PC-9 (cell line): ENCODE measurements around the gene UBL4B. TPM values are rescaled to one million over a fixed set of nuclear protein-coding genes. Genes with fewer than 3 reads are reported as not detected.

Experiments
- BruUV-seq: library from RNA; stranded (reverse); fragments of 400-500 nt; replicated peaks from 2 replicates; lab custom pipeline; 2021; lab: Mats Ljungman, UMichigan
- CTCF ChIA-PET: fragments of 300-600 bp; sonication (Branson Sonifier 250); formaldehyde crosslinking; loops from one replicate; lab custom pipeline; 2022; ENCODE audit warnings: antibody characterized with exemption; lab: Charles Lee
- POLR2A ChIA-PET: fragments of 300-600 bp; sonication (Branson Sonifier 250); formaldehyde crosslinking; loops from one replicate; lab custom pipeline; 2022; ENCODE audit warnings: antibody characterized with exemption; ENCODE audit not compliant: unreplicated experiment; lab: Charles Lee
- DNase-seq, 2 experiments: peaks; one replicate each; pipeline versions ENCODE4 v3.0.0 to v3.0.0-alpha.2; 2015 to 2022; ENCODE audit warnings: mixed read lengths in 1 of 2
- H2AFZ ChIP-seq: fragments of 200-600 bp; sonication (generic); 2 replicates; pipeline ENCODE4 v1.8.1; 2017; ENCODE audit warnings: antibody characterized with exemption
- H3F3A ChIP-seq: fragments of 200-600 bp; sonication (generic); 2 replicates; pipeline ENCODE4 v1.8.1; 2017; ENCODE audit warnings: antibody characterized with exemption, mild to moderate bottlenecking, low read depth; ENCODE audit not compliant: insufficient read depth
- H3K27ac ChIP-seq: fragments of 200-600 bp; sonication (generic); 2 replicates; pipeline ENCODE4 v1.6.1; 2016; ENCODE audit warnings: mixed run types
- H3K27me3 ChIP-seq: fragments of 200-600 bp; sonication (generic); 2 replicates; pipeline ENCODE4 v1.6.1; 2016; ENCODE audit warnings: low read depth, mixed run types; ENCODE audit not compliant: insufficient read depth
- H3K36me3 ChIP-seq: fragments of 200-600 bp; sonication (generic); 2 replicates; pipeline ENCODE4 v1.6.1; 2016; ENCODE audit warnings: low read depth, mixed run types
- H3K4me1 ChIP-seq: fragments of 200-600 bp; sonication (generic); replicated peaks from 2 replicates; pipeline ENCODE4 v1.6.1; 2016; ENCODE audit warnings: mixed run types; ENCODE audit not compliant: insufficient read depth
- H3K4me2 ChIP-seq: fragments of 200-600 bp; sonication (generic); 2 replicates; pipeline ENCODE4 v1.6.1; 2017; ENCODE audit warnings: mixed run types
- H3K4me3 ChIP-seq: fragments of 200-600 bp; sonication (generic); 2 replicates; pipeline ENCODE4 v1.6.1; 2016; ENCODE audit warnings: mixed run types
- H3K79me2 ChIP-seq: fragments of 200-600 bp; sonication (generic); 2 replicates; pipeline ENCODE4 v1.6.1; 2017; ENCODE audit warnings: low read depth, mixed run types
- H3K9me2 ChIP-seq: fragments of 200-600 bp; sonication (generic); 2 replicates; pipeline ENCODE4 v1.8.1; 2017; ENCODE audit warnings: mild to moderate bottlenecking; ENCODE audit not compliant: insufficient read depth
- H3K9me3 ChIP-seq: fragments of 200-600 bp; sonication (generic); 2 replicates; pipeline ENCODE4 v1.8.1; 2016; ENCODE audit warnings: low read depth; ENCODE audit not compliant: insufficient read depth
- H4K20me1 ChIP-seq: fragments of 200-600 bp; sonication (generic); 2 replicates; pipeline ENCODE4 v1.8.1; 2017; ENCODE audit not compliant: insufficient read depth
- CTCF ChIP-seq: fragments of 200-600 bp; sonication (generic); conservative IDR thresholded peaks from 2 replicates; pipeline ENCODE4 v1.6.1; 2017; ENCODE audit warnings: mixed run types, antibody characterized with exemption, mild to moderate bottlenecking, moderate library complexity
- EZH2 ChIP-seq: fragments of 200-600 bp; sonication (generic); IDR thresholded peaks from 2 replicates; pipeline ENCODE4 v1.8.0; 2017; ENCODE audit warnings: antibody characterized with exemption, low read depth
- intact Hi-C: fragments of 100-400 bp; cut with micrococcal nuclease; formaldehyde crosslinking; loops from one replicate; pipeline ENCODE4 v1.10.0; 2022; ENCODE audit not compliant: unreplicated experiment
- total RNA-seq: library from RNA; stranded (reverse); gene quantifications from 2 replicates; pipeline ENCODE4 v1.2.3, GENCODE V29; 2021

The UBL4B gene
- total RNA-seq, 1 experiment from 2014 or later: 0.24 TPM

GRCh38 chr1:110130113-110130591, 17.9 kb downstream of the UBL4B start:
- ChIA-PET CTCF (no interaction called here), POLR2A (no interaction called here)
- Histone ChIP-seq H3F3A (0 out of 2 replicates have a peak, but pooled peaks cover 4% of the 10 kb centered on the region), H3K9me2 (no peaks in the 10 kb centered on the region), H4K20me1 (no peaks in the 10 kb centered on the region), H2AFZ (no peak overlapping the region), H3K4me1 (peaks cover 30% of the 10 kb centered on the region), H3K36me3 (no peaks in the 10 kb centered on the region), H3K4me3 (no peak overlapping the region), H3K4me2 (no peak overlapping the region), H3K79me2 (no peaks in the 10 kb centered on the region), H3K9me3 (peaks cover 8% of the 10 kb centered on the region; the same call in 1 of the 2 replicates), H3K27ac (no peak overlapping the region), H3K27me3 (no peaks in the 10 kb centered on the region)
- TF ChIP-seq EZH2 (no peak), CTCF (no peak)
- intact Hi-C loops: no loop called here
- no TSS peak for BruUV-seq
- no peak for DNase-seq

- CTCF ChIA-PET: no interaction called here
Measured at GRCh38 chr1:110130989-110131388, 18.7 kb downstream of the UBL4B start.

GRCh38 chr1:110132682-110133081, 20.4 kb downstream of the UBL4B start:
- TF ChIP-seq EZH2 (no peak), CTCF (no peak)
- Histone ChIP-seq H3K4me1 (peaks cover 41% of the 10 kb centered on the region), H3K4me3 (no peak overlapping the region), H3K36me3 (no peaks in the 10 kb centered on the region), H3F3A (0 out of 2 replicates have a peak, but pooled peaks cover 4% of the 10 kb centered on the region), H3K4me2 (no peak overlapping the region), H3K9me3 (no peaks in the 10 kb centered on the region), H3K9me2 (no peaks in the 10 kb centered on the region), H3K27ac (no peak overlapping the region), H3K79me2 (no peaks in the 10 kb centered on the region), H4K20me1 (no peaks in the 10 kb centered on the region), H2AFZ (no peak overlapping the region), H3K27me3 (no peaks in the 10 kb centered on the region)
- POLR2A ChIA-PET: no interaction called here
- no TSS peak for BruUV-seq
- DNase-seq: no peak
- CTCF ChIA-PET: interaction anchor here (0.6 kb wide), 1 partner anchor 8 kb away, joined by 8 read pairs; no protein-coding TSS in a partner anchor
- intact Hi-C loops: no loop called here

More at GRCh38 chr1:110130989-110131388, 18.7 kb downstream of the UBL4B start:
- Histone ChIP-seq H3K9me3 (peaks cover 6% of the 10 kb centered on the region; the same call in 1 of the 2 replicates), H3K79me2 (no peaks in the 10 kb centered on the region), H2AFZ (no peak overlapping the region), H3K27ac (peak overlapping the region; percentile 40; the same call in 1 of the 2 replicates), H3K4me3 (no peak overlapping the region), H3K4me2 (peak overlapping the region; percentile 39), H4K20me1 (no peaks in the 10 kb centered on the region), H3K9me2 (no peaks in the 10 kb centered on the region), H3K4me1 (peaks cover 30% of the 10 kb centered on the region), H3F3A (0 out of 2 replicates have a peak, but pooled peaks cover 4% of the 10 kb centered on the region), H3K36me3 (no peaks in the 10 kb centered on the region), H3K27me3 (no peaks in the 10 kb centered on the region)
- no TSS peak for BruUV-seq
- POLR2A ChIA-PET: no interaction called here
- no peak for TF ChIP-seq CTCF
- no peak for TF ChIP-seq EZH2
- intact Hi-C loops: no loop called here
- no peak for DNase-seq
